ENCODE results near the gene SSNA1. TPM values are rescaled to one million over a fixed set of nuclear protein-coding genes. Genes with fewer than 3 reads are reported as not detected.

SSNA1 gene
- total and polyA plus RNA-seq, 2 experiments from 2014 or later, result 82.2 to 128 TPM

GRCh38 chr9:137206602-137207001 is 18.1 kb downstream of the SSNA1 start:
- H3K4me2 ChIP-seq, result peak overlapping the region; percentile 87
- TF ChIP-seq EZH2 (IDR thresholded peaks at IDR 0.05; ENCODE audit: borderline replicate concordance) (no peak), EZH2phosphoT487 (IDR thresholded peaks at IDR 0.05; ENCODE audit: low read depth, severe bottlenecking, unreplicated experiment) (no peak)
- TF ChIP-seq, protein P1, sequence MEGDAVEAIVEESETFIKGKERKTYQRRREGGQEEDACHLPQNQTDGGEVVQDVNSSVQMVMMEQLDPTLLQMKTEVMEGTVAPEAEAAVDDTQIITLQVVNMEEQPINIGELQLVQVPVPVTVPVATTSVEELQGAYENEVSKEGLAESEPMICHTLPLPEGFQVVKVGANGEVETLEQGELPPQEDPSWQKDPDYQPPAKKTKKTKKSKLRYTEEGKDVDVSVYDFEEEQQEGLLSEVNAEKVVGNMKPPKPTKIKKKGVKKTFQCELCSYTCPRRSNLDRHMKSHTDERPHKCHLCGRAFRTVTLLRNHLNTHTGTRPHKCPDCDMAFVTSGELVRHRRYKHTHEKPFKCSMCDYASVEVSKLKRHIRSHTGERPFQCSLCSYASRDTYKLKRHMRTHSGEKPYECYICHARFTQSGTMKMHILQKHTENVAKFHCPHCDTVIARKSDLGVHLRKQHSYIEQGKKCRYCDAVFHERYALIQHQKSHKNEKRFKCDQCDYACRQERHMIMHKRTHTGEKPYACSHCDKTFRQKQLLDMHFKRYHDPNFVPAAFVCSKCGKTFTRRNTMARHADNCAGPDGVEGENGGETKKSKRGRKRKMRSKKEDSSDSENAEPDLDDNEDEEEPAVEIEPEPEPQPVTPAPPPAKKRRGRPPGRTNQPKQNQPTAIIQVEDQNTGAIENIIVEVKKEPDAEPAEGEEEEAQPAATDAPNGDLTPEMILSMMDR (IDR thresholded peaks at IDR 0.05; ENCODE audit: poor library complexity), result no peak
- H3K36me3 ChIP-seq (replicated peaks; ENCODE audit: insufficient read depth, low read depth), result no peaks in the 10 kb centered on the region
- no peaks in the 10 kb centered on the region for H3K9me2 ChIP-seq (replicated peaks; ENCODE audit: insufficient read depth)
- no peak for DNase-seq (ENCODE audit: low spot score)
- H3K79me2 ChIP-seq, result peaks cover 51% of the 10 kb centered on the region
- H3K27ac ChIP-seq, result no peak overlapping the region
- no peak overlapping the region for H3K4me3 ChIP-seq
- H3K4me1 ChIP-seq (ENCODE audit: insufficient read depth), result peaks cover 23% of the 10 kb centered on the region
- no peaks in the 10 kb centered on the region for H4K20me1 ChIP-seq (ENCODE audit: insufficient read depth, poor library complexity, severe bottlenecking)
- no peaks in the 10 kb centered on the region for H3K9me3 ChIP-seq (ENCODE audit: low read depth)
- 87% methylated on average over 7 of the region's 7 CpGs for WGBS (ENCODE audit: low lambda C conversion rate, missing lambda C conversion rate)
- no peak overlapping the region for H2AFZ ChIP-seq
- no peaks in the 10 kb centered on the region for H3K27me3 ChIP-seq

DNA sequence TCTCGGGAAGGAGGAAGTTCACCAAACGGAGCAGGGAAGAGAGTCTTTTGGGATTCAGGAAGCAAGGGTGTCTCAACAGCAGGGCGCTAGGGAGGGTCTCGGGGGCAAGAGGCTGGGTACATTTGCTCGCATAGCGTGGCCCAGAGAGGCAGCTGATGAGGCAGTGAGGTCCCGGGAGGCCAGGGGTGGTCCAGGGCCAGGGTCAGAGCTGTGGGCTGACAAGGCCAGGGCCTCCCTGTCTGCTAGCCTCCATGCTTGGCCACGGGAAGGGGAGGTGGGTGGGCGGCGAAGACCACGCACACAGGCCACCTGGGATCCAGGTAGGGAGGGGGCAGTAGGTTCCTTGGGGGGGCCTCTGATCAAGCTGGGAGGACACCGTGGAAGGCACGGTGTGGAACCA is 23.1 kb downstream of the SSNA1 start:
- Histone ChIP-seq H3K27me3 (no peaks in the 10 kb centered on the region), H3K4me2 (no peak overlapping the region), H3K27ac (no peak overlapping the region), H3K4me1 (ENCODE audit: insufficient read depth) (peaks cover 3% of the 10 kb centered on the region), H3K4me3 (no peak overlapping the region), H3K9me2 (replicated peaks; ENCODE audit: insufficient read depth) (no peaks in the 10 kb centered on the region), H3K79me2 (peaks cover 7% of the 10 kb centered on the region), H3K36me3 (replicated peaks; ENCODE audit: insufficient read depth, low read depth) (no peaks in the 10 kb centered on the region), H2AFZ (no peak overlapping the region), H3K9me3 (ENCODE audit: low read depth) (no peaks in the 10 kb centered on the region), H4K20me1 (ENCODE audit: insufficient read depth, poor library complexity, severe bottlenecking) (no peaks in the 10 kb centered on the region)
- DNase-seq (ENCODE audit: low spot score), result no peak
- WGBS (ENCODE audit: low lambda C conversion rate, missing lambda C conversion rate), result 93% methylated on average over 13 of the region's 13 CpGs
- TF ChIP-seq EZH2 (IDR thresholded peaks at IDR 0.05; ENCODE audit: borderline replicate concordance), result no peak
- no peak for TF ChIP-seq EZH2phosphoT487 (IDR thresholded peaks at IDR 0.05; ENCODE audit: low read depth, severe bottlenecking, unreplicated experiment)
- TF ChIP-seq, protein P1 (IDR thresholded peaks at IDR 0.05; ENCODE audit: poor library complexity), result no peak

DNA sequence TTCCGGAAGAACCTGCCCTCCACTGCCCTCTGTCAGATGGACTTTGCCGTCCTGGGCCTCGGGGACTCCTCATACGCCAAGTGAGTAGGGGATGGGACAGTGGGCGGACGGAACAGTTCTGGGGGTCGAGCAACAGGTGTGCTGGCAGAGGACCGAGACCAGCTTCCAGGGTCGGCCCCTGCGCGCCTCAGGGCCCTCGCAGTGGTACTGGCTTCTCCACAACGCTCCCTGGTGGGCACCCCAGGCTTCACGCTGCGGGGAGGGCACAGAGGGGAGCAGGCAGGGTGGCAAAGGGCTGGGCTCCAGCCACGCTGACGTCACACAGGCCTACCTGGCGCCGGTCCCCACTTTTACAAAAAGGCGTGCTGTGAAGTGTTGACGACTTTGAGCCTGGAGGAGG is 24.0 kb downstream of the SSNA1 start:
- TF ChIP-seq, protein P1 (IDR thresholded peaks at IDR 0.05; ENCODE audit: poor library complexity), result no peak
- TF ChIP-seq EZH2phosphoT487 (IDR thresholded peaks at IDR 0.05; ENCODE audit: low read depth, severe bottlenecking, unreplicated experiment), result no peak
- no peak for TF ChIP-seq EZH2 (IDR thresholded peaks at IDR 0.05; ENCODE audit: borderline replicate concordance)
- H3K36me3 ChIP-seq (replicated peaks; ENCODE audit: insufficient read depth, low read depth), result no peaks in the 10 kb centered on the region
- no peaks in the 10 kb centered on the region for H3K27me3 ChIP-seq
- no peaks in the 10 kb centered on the region for H3K9me2 ChIP-seq (replicated peaks; ENCODE audit: insufficient read depth)
- H2AFZ ChIP-seq, result no peak overlapping the region
- H3K4me3 ChIP-seq, result no peak overlapping the region
- WGBS (ENCODE audit: low lambda C conversion rate, missing lambda C conversion rate), result 94% methylated on average over 19 of the region's 21 CpGs
- no peak for DNase-seq (ENCODE audit: low spot score)
- H3K4me1 ChIP-seq (ENCODE audit: insufficient read depth), result peaks cover 8% of the 10 kb centered on the region
- no peak overlapping the region for H3K27ac ChIP-seq
- no peaks in the 10 kb centered on the region for H3K9me3 ChIP-seq (ENCODE audit: low read depth)
- no peaks in the 10 kb centered on the region for H3K79me2 ChIP-seq
- H4K20me1 ChIP-seq (ENCODE audit: insufficient read depth, poor library complexity, severe bottlenecking), result no peaks in the 10 kb centered on the region
- H3K4me2 ChIP-seq, result no peak overlapping the region

Data from hepatocyte (in vitro differentiated cells).